Ecto neural progenitor cell (in vitro differentiated cells): ENCODE measurements around the gene CYB5R2.
"Not testable (repeated sequence)": the region's sequence is repeated elsewhere in the genome, so short reads cannot be mapped to it uniquely, and the experiment has no call there.

Source experiments
- DNase-seq: peaks from one replicate; pipeline ENCODE4 v3.0.0-alpha.2; 2018; ENCODE audit warnings: low spot score

Gene CYB5R2

GRCh38 chr11:7668911-7669310 is 4.4 kb downstream of the CYB5R2 start:
- DNase-seq, result no peak

- DNase-seq, result no peak
Observed at GRCh38 chr11:7668464-7668863, 4.8 kb downstream of the CYB5R2 start.

- no peak for DNase-seq
Observed at GRCh38 chr11:7667460-7667859, 5.8 kb downstream of the CYB5R2 start.

- DNase-seq, result no peak
Observed at GRCh38 chr11:7666292-7666866, 6.9 kb downstream of the CYB5R2 start.

- peak; percentile 83 for DNase-seq
Observed at GRCh38 chr11:7665473-7666291, 7.6 kb downstream of the CYB5R2 start.

- no peak for DNase-seq
Observed at GRCh38 chr11:7664867-7665266, 8.4 kb downstream of the CYB5R2 start.

- DNase-seq, result not testable (repeated sequence)
Observed at GRCh38 chr11:7663531-7663930, 9.8 kb downstream of the CYB5R2 start.

- peak; percentile 67 for DNase-seq
Observed at GRCh38 chr11:7657306-7658025, 15.8 kb downstream of the CYB5R2 start.

GRCh38 chr11:7656704-7657103 is 16.6 kb downstream of the CYB5R2 start:
- no peak for DNase-seq

- DNase-seq, result no peak
Observed at GRCh38 chr11:7655253-7656217, 17.8 kb downstream of the CYB5R2 start.

GRCh38 chr11:7654195-7654705 is 19.1 kb downstream of the CYB5R2 start:
- no peak for DNase-seq

GRCh38 chr11:7651700-7652099 is 21.6 kb downstream of the CYB5R2 start:
- DNase-seq, result no peak

- no peak for DNase-seq
Observed at GRCh38 chr11:7651140-7651551, 22.2 kb downstream of the CYB5R2 start.

- DNase-seq, result no peak
Observed at GRCh38 chr11:7648264-7648663, 25.0 kb downstream of the CYB5R2 start.

- DNase-seq, result no peak
Observed at GRCh38 chr11:7646866-7647265, 26.4 kb downstream of the CYB5R2 start.

- no peak for DNase-seq
Observed at GRCh38 chr11:7645206-7645605, 28.1 kb downstream of the CYB5R2 start.

- no peak for DNase-seq
Observed at GRCh38 chr11:7643314-7643713, 30.0 kb downstream of the CYB5R2 start.

GRCh38 chr11:7642747-7643146 is 30.6 kb downstream of the CYB5R2 start:
- no peak for DNase-seq

- DNase-seq, result no peak
Observed at GRCh38 chr11:7640816-7641215, 32.5 kb downstream of the CYB5R2 start.

GRCh38 chr11:7639643-7640025 is 33.7 kb downstream of the CYB5R2 start:
- DNase-seq, result no peak
